RPMI8226 (cell line): ENCODE data around the gene TDP1.
"Not testable (repeated sequence)": the region's sequence is repeated elsewhere in the genome, so short reads cannot be mapped to it uniquely, and the experiment has no call there.

Experiments
- DNase-seq: peaks from one replicate; pipeline ENCODE4 v3.0.0-alpha.2; 2015

Gene TDP1

GRCh38 chr14:90054803-90055202 is 99.1 kb downstream of the TDP1 start:
- DNase-seq: no peak

- DNase-seq: no peak
Observed at GRCh38 chr14:90056826-90057225, 101.1 kb downstream of the TDP1 start.

- DNase-seq: no peak
Observed at GRCh38 chr14:90058876-90059458, 103.2 kb downstream of the TDP1 start.

- DNase-seq: peak; percentile 78
Observed at GRCh38 chr14:90060312-90060964, 104.7 kb downstream of the TDP1 start.

GRCh38 chr14:90060965-90061684 is 105.4 kb downstream of the TDP1 start:
- peak; percentile 7 for DNase-seq

- DNase-seq: peak; percentile 5
Observed at GRCh38 chr14:90061685-90062126, 106.0 kb downstream of the TDP1 start, which contains the start of gene KCNK13. Gene KCNK13, plus strand, starts transcription at chr14:90061994. Its CDS starts 212 bp downstream, at chr14:90062206.

- DNase-seq: peak; percentile 26
Observed at GRCh38 chr14:90062127-90062794, 106.5 kb downstream of the TDP1 start.

GRCh38 chr14:90062822-90063539 is 107.3 kb downstream of the TDP1 start:
- no peak for DNase-seq

GRCh38 chr14:90072350-90072749 is 116.6 kb downstream of the TDP1 start:
- no peak for DNase-seq

GRCh38 chr14:90079576-90079975 is 123.8 kb downstream of the TDP1 start:
- DNase-seq: no peak

- peak; percentile 14 for DNase-seq
Observed at GRCh38 chr14:90087433-90087832, 131.7 kb downstream of the TDP1 start.

- no peak for DNase-seq
Observed at GRCh38 chr14:90088176-90088575, 132.4 kb downstream of the TDP1 start.

GRCh38 chr14:90089486-90089885 is 133.8 kb downstream of the TDP1 start:
- not testable (repeated sequence) for DNase-seq

- no peak for DNase-seq
Observed at GRCh38 chr14:90091393-90091792, 135.7 kb downstream of the TDP1 start.

- no peak for DNase-seq
Observed at GRCh38 chr14:90093942-90094595, 138.3 kb downstream of the TDP1 start.
